Measurements from ENCODE around the gene CDK5RAP1. TPM values are rescaled to one million over a fixed set of nuclear protein-coding genes. Genes with fewer than 3 reads are reported as not detected.

Gene CDK5RAP1
- total and polyA plus RNA-seq, 9 of the 15 experiments (the other 6 are each of a cell fraction or from before 2014, with no cell fraction given) = 41.6 to 127 (median 58.3) TPM

DNA sequence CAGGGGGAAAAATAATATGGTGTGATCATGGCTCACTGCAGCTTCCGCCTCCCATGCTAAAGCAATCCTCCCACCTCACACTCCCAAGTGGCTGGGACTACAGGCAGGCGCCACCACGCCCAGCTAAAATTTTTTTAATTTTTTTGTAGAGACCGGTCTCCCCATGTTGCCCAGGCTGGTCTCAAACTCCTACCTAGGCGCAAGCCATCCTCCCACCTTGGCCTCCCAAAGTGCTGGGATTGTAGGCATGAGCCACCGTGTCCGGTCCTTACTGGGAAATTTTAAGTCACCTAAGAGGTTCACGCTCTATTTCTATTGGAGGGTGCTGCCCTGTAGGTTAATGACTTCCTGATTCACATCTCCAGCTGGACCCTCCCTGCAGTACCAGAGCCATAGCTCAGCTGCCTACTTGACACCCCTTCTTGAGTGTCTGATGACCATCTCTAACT lies 626 bp upstream of the CDK5RAP1 start (continued):
- no peak for TF ChIP-seq AFF4 (CRISPR knock-in tag; IDR thresholded peaks at IDR 0.05)
- no peak for TF ChIP-seq RBM17 (IDR thresholded peaks at IDR 0.05; ENCODE audit: borderline replicate concordance, low read depth, low read length)
- TF ChIP-seq ZNF586 (CRISPR knock-in tag; conservative IDR thresholded peaks at IDR 0.05) = no peak
- TF ChIP-seq BACH1 (tag; IDR thresholded peaks at IDR 0.05) = 0 out of 2 replicates have a peak, but pooled peaks have one; percentile 21
- no peak for TF ChIP-seq ZNF431 (CRISPR knock-in tag; IDR thresholded peaks at IDR 0.05)
- no peak for TF ChIP-seq RFX1 (IDR thresholded peaks at IDR 0.05)
- no peak for TF ChIP-seq KAT2B (IDR thresholded peaks at IDR 0.05; ENCODE audit: low read depth, low read length)
- 0 out of 2 replicates have a peak, but pooled peaks have one; percentile 28 for TF ChIP-seq TFAP4 (CRISPR knock-in tag; IDR thresholded peaks at IDR 0.05; ENCODE audit: borderline replicate concordance)
- peak; percentile 43; the same call in 1 of the 2 replicates for TF ChIP-seq ELF1 (tag; IDR thresholded peaks at IDR 0.05)
- 0 out of 4 replicates have a peak, but pooled peaks of 1 of the 2 experiments have one; percentile 53 for TF ChIP-seq SRF (CRISPR knock-in tag; IDR thresholded peaks at IDR 0.05)
- no peak for TF ChIP-seq KLF1 (tag; IDR thresholded peaks at IDR 0.05)
- TF ChIP-seq, protein P1, sequence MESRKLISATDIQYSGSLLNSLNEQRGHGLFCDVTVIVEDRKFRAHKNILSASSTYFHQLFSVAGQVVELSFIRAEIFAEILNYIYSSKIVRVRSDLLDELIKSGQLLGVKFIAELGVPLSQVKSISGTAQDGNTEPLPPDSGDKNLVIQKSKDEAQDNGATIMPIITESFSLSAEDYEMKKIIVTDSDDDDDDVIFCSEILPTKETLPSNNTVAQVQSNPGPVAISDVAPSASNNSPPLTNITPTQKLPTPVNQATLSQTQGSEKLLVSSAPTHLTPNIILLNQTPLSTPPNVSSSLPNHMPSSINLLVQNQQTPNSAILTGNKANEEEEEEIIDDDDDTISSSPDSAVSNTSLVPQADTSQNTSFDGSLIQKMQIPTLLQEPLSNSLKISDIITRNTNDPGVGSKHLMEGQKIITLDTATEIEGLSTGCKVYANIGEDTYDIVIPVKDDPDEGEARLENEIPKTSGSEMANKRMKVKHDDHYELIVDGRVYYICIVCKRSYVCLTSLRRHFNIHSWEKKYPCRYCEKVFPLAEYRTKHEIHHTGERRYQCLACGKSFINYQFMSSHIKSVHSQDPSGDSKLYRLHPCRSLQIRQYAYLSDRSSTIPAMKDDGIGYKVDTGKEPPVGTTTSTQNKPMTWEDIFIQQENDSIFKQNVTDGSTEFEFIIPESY (CRISPR knock-in tag; IDR thresholded peaks at IDR 0.05) = no peak
- 0 out of 2 replicates have a peak, but pooled peaks have one; percentile 14 for TF ChIP-seq FOSL1 (tag; conservative IDR thresholded peaks at IDR 0.05)
